ENCODE data around the gene CRYM.

DNA sequence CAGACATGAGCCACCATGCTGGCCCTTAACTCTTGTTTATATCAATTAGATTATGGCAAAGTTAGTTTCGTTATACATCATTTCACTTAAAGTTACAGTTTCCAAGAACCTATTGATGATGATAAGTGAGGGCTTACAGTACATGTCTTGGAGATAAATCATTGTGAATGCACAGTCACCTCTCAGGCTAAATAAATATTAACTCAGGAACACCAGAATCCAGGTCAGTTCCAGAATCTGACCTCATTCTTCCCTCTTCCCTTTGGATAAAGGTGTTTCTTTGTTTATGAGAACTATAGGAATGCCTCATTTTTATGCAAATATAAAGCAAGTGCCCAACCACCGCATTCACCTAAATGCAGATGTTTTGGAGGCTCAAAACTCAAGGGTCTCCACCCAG, 48.4 kb upstream of the CRYM start:
- no peak for TF ChIP-seq EZH2 (IDR thresholded peaks at IDR 0.05; ENCODE audit: borderline replicate concordance, low read depth, low read length, poor library complexity, severe bottlenecking)
- TF ChIP-seq, protein P1, sequence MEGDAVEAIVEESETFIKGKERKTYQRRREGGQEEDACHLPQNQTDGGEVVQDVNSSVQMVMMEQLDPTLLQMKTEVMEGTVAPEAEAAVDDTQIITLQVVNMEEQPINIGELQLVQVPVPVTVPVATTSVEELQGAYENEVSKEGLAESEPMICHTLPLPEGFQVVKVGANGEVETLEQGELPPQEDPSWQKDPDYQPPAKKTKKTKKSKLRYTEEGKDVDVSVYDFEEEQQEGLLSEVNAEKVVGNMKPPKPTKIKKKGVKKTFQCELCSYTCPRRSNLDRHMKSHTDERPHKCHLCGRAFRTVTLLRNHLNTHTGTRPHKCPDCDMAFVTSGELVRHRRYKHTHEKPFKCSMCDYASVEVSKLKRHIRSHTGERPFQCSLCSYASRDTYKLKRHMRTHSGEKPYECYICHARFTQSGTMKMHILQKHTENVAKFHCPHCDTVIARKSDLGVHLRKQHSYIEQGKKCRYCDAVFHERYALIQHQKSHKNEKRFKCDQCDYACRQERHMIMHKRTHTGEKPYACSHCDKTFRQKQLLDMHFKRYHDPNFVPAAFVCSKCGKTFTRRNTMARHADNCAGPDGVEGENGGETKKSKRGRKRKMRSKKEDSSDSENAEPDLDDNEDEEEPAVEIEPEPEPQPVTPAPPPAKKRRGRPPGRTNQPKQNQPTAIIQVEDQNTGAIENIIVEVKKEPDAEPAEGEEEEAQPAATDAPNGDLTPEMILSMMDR (conservative IDR thresholded peaks at IDR 0.05; ENCODE audit: low read depth, low read length) = no peak
